M059J (cell line): ENCODE data around the gene PARD3B. TPM values are rescaled to one million over a fixed set of nuclear protein-coding genes. Genes with fewer than 3 reads are reported as not detected.
A peak's percentile ranks its signal among the peaks of the same experiment; 100 is the strongest.
"Not testable (repeated sequence)": the region's sequence is repeated elsewhere in the genome, so short reads cannot be mapped to it uniquely, and the experiment has no call there.

Source experiments
- DNase-seq: peaks from one replicate; pipeline ENCODE4 v3.0.0-alpha.2; 2012; ENCODE audit warnings: low read depth
- total RNA-seq: library from RNA; depleted of rRNA; stranded (reverse); fragments of >200 nt; shearing (Covaris generic); gene quantifications from 2 replicates; pipeline ENCODE4 v1.2.3, GENCODE V29; 2014

PARD3B gene
- total RNA-seq, 1 experiment from 2014 or later = 1.6 TPM

DNA sequence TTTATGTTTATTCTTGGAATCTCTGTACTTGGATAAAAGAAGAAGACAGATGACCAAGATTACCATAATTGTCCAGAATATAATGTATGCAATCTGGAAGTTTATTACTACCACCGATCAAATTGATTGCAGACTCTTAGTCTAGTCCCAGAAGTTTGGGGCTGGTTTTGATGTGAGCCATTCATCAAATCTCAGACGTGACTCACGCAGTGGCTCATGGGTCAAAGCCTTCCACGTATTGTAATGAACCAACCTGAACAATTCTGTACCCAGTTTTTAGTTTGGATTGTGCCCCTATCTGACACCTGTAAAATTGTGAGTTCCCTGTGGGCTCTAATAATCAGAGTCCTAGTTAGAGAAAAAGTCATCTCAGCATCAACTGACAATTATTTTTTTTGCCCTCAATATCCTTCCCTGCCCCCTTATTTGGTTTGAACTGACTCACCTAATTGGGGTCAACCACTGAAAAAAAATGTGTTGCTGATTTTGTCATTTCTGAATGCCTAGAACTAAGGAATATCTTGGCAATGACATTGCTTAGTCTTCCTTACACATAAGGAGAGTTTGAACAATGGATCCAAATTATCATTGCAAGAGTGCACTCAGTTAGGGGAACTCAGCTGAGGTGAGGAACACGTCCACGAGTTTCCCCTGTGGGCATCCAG, 917.5 kb downstream of the PARD3B start:
- DNase-seq = peak; percentile 48

DNA sequence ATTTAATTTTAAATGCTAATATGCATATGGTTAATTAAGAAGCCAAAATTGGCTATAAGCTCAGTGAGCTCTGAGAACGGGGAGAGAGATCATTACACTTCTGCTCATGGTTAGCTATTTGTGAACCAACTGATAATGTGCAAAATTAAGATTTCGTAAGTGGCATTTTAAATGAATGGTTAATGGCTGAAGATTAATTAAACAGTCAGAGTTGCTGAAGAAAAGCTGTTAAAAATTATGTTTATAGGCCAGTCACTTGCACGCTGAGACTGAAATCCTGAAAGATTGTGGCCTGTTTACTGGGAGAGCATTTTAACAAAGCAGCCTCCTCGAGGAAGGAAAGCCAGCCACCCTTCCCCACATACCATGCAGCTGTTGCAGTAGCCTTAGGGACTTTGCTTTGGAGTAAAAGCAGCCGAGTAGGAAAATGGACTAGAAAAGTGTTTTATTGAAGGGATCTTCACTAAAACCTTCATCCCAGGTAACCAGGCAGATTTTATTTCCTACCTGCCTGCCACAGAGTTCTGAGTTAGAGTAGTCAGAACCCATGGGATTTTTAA, 918.3 kb downstream of the PARD3B start:
- DNase-seq = no peak

DNA sequence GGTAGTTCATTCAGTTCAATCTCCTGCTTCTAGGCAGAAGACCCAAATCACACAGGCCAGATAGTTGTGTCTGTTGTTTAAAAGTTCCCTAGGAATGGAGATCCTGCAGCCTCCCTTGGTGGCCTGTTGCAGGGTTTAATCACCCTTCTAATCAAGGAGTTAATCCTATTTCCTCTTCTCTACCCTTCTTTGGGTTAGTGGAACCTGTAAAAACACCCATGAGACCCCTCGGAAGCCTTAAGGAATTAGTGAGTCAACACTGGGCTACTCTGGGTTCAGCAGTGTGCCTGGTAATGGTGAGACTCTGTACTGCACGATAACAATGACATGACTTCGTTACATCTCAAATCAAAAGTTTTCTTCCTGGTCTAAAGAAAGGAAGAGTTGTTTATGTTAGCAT, 919.4 kb downstream of the PARD3B start:
- no peak for DNase-seq

DNA sequence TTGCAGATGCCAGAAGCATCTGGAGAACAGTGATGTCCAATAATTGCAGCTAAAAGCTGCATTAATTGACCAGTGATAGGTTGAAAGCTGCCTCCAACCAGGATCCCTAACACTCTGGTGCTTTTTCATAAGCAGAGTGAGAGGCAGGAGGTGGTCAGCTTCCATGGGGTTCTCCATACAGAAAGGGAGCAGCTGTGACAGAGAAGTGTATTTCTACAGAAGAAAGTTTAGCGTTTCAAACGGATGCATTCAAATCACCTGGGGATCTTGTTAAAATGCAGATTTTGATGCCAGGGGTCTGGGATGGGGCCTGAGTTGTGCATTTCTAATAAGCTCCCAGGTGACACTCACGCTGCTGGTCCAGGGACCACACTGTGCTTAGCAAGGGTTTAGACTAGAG, 920.5 kb downstream of the PARD3B start:
- no peak for DNase-seq

DNA sequence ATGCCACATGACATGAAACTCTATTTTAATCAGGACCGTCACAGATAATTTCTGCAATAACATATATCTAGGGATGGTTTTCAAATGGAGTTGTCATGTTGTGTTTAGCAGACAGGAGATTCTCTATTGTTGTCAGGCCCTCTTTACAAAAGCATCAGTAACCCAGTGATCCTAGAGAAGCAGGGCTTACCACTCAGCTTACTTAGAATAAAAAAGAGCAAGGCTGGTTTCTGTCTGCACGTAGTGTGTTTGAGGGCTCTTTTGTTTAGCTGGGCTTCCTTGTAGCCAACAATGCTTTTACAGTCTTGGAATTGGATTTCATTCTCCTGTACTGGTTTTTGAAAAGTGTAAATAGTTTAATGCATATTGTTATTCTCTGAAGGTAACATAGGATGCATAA, 926.5 kb downstream of the PARD3B start:
- DNase-seq = no peak

DNA sequence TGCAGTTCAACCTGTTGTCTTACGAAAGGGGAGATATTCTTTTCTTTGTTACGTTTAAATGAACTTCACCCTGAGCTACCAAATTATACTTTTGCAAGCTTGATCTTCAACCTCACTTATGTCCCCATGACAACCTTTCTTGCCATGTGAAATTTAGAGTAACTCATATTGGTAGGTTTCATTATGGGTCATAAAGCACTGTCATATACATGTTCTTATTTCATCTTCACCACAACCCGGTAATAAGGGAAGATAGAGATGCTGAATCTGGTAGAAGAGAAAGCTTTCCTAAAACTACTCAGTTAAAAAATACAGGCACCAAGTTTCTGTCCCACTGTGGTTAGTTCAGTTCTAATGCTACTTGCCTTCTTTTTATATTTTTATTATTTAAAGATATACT, 928.5 kb downstream of the PARD3B start:
- DNase-seq = no peak

DNA sequence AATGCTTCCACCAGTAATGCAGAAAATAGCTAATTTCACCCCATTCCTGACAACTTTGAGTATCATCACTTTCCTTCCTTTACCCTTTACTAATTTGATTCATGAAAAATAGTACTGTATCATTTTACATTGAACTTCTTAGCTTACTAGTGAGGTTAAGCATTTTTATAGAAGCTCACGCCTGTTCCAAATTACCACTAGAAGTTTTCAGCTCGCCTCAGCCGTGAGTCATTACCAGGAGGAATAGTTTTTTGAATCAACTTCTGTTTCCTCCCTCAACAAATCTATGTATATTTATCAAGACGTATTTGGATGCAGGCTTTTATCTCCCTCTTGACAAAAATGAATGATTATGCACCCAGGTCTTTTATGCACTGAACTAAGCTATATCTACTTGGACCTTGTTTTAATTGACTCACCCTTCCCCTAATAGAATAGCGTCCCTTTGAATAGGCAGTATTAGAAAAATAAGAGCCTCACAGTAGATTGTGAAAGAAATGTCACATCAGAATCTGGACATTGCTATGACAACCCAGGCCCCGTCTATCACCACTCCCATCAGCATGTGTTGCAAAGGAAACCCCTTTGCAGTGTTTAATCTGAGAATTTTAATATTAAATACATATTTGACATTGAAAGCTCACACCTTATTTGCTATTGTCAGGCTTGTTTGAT, 929.6 kb downstream of the PARD3B start:
- peak; percentile 45 for DNase-seq

DNA sequence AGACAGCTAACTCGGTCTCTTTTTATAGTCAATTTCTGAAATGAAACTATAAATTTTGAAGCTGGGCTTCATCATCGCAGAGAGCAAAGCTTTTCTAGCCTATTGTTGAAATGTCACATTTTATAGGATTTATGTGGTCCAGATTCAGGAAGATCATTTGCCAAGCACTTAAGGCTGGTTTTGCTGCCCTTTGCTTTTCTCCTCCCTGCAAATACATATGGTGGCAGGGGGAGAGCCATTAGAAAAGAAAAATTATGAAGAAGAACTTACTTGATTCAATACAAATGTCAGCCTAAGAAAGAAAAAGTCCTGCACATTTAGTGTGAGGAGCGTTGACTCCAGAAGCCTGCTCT, 930.1 kb downstream of the PARD3B start:
- DNase-seq = no peak

DNA sequence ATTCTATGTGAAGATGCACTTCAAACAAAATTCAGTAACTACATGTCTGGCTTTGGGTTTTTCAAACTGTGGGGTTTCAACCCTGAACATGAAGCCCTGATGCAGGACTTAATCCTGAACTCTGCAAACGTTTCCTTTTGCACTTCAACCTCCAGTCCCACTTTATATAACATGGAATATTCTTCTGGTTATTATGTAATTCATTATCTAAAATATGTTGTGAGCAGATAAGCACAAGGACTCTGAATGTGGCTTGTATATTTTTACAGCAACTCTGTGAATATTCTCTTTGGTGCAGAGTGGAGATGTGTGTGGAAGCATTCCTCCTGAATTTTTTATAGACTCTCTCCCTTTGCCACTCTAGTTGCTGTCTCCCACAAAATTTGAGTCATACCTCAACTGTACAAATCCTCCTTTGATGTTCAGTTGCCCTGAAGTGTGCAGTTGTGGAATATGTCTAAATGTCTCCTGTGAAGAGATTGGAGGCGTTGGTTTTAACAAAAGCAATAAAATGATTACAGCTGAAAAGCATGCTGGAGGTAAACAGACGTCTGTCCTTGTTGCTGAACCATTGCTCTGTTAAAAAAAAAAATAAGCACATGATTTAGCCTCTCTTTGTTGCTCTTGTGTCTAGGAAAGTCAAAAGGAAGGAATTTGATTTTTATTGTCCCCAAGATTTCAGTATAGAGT, 931.9 kb downstream of the PARD3B start:
- peak; percentile 60 for DNase-seq

DNA sequence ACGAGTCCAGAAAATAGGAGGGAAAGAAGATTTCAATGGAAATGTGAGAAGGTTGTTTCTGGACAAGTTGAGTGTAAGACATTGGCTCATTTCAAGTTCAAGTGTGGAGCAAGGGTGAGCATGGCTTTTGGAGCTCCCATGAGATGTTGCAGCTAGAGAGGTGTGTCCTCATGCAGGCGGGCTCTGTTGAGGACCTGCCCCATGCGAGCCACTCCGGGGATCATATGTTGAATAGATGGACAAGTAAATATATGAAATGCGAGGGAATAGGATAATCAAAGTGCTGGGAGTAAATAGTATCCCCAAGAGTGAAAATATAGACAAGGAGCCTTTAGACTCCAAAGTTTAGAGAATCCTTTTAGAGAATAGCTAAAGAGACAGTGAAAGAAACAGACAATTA, 936.6 kb downstream of the PARD3B start:
- no peak for DNase-seq

DNA sequence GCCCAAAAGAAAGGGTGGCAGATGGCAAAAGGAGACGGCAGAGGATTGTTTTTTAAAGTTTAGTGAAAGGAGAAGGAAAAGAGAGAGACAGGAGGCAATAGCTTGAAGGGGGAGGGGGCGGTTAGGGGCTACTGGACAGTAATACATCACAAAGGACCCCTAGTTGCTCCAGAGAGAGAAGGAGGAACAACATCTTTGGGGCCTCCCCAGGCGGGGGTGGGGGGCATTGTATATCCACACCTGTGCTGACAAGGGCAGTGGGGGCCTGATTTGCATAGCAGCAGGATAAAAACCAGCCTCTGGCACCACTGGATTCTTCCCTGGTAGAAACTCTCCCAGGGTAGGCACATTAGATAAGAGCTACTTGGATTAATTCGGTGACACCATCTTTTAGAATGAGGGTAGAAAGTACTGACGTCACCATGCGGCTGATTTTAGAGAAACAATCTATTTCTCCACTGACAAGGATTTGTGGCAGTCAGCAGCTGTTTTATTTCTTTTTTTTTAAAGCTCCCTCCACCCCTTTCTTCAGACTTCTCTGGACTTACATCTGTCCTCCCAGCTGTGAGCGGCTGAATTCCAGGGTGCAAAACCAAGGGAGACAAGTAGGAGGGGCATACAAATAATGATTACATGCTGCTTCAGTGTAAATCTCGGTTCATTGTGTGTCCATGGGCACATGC, 937.3 kb downstream of the PARD3B start:
- DNase-seq = no peak

DNA sequence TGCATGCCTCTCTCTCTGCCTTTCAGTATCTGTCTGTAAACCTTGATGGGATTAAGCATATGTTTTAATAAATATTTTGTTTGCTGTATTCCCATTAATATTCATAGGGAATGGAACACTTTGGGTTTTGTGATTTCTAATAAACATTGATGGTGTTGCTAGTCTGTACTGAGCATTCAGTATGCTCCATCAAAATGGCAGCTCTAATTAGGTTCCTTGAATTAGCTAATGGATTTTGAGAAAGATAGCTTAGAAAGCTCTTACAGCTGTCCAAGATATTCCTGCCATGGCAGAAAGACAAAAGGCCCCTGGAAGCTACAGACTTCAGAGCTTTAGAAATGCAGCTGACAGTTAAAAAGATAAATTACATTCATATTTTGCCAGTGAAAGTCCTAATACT, 937.8 kb downstream of the PARD3B start:
- no peak for DNase-seq

DNA sequence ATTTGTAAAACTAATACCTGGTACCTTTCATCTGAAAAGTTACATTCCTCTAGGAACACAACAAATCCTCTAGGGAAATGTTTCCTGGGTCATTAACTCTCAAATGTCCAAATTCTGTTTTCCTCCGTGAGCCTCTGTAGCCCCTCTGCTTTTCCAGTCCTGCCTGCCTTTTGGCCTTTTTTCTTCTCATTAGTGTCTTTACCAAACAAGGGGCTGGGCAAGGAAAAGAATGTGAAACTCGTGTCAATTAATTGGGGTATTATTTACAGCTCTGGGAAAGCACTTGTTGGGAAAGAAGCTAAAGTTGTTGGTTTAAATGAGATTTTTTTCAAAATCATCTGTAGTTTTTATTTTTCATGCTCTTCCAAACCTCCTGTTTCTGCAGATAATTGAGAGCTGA, 938.9 kb downstream of the PARD3B start:
- DNase-seq = no peak

DNA sequence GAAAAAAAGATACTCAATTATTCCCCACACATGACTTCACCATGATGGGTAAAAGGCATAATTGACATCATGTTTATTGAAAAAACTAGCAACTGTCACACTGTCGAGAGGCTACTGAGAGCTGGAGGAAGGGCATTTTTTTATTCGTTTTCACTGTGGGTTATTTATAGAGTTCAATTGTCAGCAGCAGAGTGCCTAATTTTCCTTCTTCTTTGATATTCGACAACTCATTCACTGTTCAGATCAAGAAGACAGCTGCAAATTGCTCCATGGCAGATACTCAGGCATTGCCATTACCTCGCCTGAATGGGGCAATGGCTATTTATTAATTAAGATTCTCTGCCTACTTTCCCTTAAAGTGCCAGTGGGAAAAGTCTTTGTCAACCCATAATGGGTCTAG, 939.5 kb downstream of the PARD3B start:
- DNase-seq = no peak

DNA sequence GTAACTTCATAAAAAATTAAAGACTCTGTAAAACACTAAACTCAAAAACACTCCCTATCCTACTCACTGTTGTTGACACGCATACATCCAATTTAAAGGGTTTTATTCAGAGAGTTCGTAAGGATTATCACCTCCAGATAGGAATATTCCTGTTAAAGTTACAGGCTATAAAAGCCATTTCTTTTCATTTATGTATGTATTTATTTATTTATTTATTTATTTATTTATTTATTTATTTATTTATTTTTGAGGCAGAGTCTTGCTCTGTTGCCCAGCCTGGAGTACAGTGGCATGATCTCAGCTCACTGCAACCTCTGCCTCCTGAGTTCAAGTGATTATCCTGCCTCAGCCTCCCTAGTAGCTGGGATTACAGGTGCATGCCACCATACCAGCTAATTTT, 948.3 kb downstream of the PARD3B start:
- not testable (repeated sequence) for DNase-seq

DNA sequence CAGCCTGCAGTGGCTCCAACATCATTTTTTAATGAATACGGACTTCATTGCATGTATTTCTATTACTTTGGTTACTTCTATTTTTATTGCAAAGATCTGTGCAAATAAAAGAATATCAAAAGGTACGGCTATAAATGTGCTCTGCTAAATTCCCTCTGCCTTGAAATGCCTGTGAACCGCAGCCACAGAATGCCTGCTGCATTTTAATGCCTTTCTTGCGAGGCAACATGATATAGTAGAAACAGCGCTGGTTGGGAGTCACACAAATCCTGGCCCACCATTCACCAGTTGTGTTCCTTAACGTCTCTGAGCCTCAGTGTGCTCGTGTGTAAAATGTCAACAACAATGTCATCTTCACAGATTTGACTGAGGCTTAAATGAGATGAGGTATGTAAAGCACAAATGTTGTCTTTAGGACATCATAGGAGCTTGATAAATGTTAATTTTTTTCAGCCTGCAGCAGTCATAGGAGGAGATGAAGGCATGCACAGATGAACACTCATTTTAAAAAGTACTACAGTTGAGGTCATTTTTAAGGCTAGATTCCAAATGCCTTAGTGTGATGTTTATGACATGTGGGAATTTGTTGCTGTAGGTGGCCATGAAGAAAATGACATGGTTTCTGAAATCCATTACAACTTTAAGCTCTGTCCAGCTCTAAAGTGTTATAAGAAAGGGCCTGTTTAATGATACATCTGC, 949.4 kb downstream of the PARD3B start:
- DNase-seq = no peak

DNA sequence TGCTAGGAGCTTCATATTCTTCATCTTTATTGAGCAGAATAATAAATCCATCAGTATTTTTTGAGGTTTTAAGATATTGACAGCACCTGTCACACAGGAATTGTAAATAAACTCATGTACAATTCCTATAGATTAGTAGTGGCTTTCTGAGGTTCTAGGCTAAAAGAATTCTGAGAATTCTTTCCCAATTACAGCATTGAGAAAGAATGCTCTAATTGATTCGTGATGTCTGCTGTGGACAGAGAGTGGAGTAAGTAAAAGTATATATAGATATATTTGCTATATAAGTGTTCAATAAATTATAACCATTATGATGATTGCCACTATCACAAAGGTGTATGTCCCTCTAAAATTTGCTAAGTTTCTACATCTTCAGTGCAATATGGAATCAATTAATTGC, 950.5 kb downstream of the PARD3B start:
- DNase-seq = no peak

DNA sequence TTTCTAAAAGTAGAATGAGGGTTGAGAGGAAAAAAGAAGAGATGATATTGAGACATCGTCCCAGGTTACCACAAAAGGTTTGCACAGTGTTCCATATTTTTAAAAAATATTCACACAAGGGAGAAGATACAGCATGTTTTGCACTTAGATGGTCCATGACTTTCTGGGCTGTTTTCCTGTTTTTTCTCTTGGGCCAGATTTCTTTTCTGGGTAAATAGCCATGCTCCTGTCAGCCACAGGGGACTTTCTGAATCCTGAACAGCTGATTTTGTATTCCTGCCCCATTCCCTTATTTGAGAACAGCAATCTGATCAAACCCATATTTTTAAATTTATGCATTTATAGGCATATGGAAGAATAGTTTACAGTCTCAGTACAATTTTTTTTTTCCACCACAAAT, 951.1 kb downstream of the PARD3B start:
- no peak for DNase-seq

DNA sequence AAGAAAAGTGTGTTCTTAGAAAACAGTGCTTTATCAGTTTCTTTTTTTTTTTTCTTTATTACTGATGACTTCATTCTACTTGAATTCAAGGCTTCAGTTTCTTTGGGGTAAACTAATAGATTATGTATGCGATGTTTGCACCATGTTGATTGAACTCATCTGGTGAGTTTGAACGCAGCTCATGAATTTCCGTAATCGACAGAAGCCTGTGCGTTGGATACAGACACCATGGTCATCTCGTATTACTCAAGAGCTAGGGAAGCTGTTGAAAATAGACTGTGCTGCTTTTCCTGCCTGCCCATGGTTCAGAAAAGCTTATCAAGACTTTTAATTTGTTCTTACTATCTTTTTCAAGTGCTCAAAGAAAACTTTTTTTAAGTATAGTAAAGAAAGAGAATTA, 951.5 kb downstream of the PARD3B start:
- DNase-seq = peak; percentile 4

DNA sequence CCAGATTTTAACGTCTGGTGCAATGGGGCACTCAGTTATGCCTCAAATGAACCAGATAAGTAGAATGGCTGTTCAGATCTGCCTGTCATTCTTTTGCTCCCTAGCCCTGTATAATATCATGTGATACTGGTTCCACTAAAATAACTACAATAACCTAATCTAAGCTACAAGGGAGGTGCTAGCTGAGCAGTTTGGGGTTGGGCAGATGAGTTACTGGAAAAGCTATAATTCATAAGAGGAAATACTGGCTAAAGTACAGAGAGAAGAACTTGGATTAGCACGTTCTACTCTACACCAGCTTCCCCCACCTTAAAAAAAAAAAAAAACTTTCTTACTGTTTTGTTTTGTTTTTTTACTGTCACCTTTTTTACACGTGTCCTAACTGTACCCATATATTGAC, 953.7 kb downstream of the PARD3B start:
- DNase-seq = no peak

DNA sequence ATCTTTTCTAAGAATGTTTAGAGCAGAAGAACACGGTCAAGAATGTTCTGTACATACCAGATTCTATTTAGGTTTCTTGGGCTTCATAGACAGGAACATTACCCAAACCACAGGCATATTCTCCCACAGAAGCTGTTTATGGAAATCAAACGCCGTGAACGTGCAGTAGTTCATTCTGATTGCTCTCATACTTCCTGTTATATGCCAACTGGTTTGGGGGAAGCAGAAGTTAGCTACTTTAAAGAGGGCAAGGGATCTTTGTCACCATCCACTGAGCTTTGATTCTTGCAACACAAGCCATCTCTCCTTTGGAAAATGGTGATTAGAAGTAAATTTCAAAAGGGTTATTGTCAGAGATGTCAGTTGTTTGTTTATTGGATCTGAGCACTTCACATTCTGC, 954.8 kb downstream of the PARD3B start:
- no peak for DNase-seq

DNA sequence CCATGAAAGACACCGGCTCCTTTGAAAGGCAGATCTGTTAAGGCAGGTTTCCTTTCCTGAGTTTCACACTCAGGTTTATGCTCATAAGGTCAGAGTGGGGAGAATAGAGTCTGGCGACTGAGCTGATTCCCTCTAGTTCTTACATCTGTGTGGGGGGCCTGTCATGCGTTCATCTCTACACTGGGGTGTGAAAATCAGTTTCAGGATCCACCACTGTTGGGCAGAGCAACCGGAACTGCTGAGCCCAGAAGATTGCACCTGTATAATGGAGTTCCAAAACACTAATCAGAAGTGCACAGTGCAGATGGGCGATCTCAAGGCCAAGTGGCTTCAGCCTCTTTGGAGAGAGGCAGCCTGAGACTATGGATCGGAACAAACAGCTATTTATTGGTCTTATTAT, 955.7 kb downstream of the PARD3B start:
- DNase-seq = no peak
